Panc1 (cell line): ENCODE measurements around the gene SUMF1. TPM values are rescaled to one million over a fixed set of nuclear protein-coding genes. Genes with fewer than 3 reads are reported as not detected.

Experiments used
- total RNA-seq: library from RNA; stranded (reverse); gene quantifications from one replicate; pipeline ENCODE4 v1.2.1, GENCODE V29; 2021; ENCODE audit not compliant: unreplicated experiment

The SUMF1 gene
- total RNA-seq, 1 experiment from 2014 or later = 15.5 TPM

Other genes with a start within 250 kb of the SUMF1 start
- gene SETMAR, start 163.9 kb downstream of the SUMF1 start, total RNA-seq = 9.6 TPM
- 8.7 TPM for gene ITPR1, start 26.1 kb upstream of the SUMF1 start, total RNA-seq